Testis (tissue), 2 donors: ENCODE results near the gene TLK2.

Experiments used
- POLR2A ChIP-seq: fragments of 450-650 bp; IDR thresholded peaks from one replicate; pipeline ENCODE4 v1.6.1; 2017; ENCODE audit warnings: antibody characterized with exemption, mild to moderate bottlenecking, moderate library complexity
- TF ChIP-seq, protein P1 (sequence below), 3 experiments: fragments of 450-650 bp in 2 of 3; fragments of 200-600 bp in 1 of 3; sonication (generic) in 1 of 3; IDR thresholded peaks; one replicate each; pipeline ENCODE4 v1.5.1; 2016 to 2019; ENCODE audit warnings: antibody characterized with exemption in 3 of 3, mild to moderate bottlenecking in 2 of 3, moderate library complexity in 1 of 3

DNA sequence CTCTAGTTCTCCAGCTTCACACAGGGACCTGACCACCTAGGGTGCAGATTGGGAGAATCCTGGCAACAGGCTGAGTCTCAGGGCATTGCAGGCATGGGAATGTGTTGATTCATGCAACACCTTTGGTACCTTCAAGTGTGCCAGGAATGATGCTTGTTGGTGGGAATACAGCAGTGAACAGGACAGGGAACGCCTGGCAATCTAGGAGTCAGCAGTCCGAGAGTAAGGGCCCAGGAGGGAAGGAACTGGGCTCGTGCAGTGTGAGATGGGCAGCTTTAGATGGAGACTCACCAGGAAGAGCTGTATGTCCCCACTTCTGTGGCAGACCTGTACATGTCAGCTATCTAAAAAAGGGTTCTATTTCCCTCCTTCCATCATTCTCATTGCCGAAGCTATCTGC is 136.9 kb downstream of the TLK2 start:
- no peak for TF ChIP-seq POLR2A
- TF ChIP-seq, protein P1, sequence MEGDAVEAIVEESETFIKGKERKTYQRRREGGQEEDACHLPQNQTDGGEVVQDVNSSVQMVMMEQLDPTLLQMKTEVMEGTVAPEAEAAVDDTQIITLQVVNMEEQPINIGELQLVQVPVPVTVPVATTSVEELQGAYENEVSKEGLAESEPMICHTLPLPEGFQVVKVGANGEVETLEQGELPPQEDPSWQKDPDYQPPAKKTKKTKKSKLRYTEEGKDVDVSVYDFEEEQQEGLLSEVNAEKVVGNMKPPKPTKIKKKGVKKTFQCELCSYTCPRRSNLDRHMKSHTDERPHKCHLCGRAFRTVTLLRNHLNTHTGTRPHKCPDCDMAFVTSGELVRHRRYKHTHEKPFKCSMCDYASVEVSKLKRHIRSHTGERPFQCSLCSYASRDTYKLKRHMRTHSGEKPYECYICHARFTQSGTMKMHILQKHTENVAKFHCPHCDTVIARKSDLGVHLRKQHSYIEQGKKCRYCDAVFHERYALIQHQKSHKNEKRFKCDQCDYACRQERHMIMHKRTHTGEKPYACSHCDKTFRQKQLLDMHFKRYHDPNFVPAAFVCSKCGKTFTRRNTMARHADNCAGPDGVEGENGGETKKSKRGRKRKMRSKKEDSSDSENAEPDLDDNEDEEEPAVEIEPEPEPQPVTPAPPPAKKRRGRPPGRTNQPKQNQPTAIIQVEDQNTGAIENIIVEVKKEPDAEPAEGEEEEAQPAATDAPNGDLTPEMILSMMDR (IDR thresholded peaks at IDR 0.05) = no peak
